GOT3 (cell line): ENCODE data around the gene SFXN1.

Source experiments
- DNase-seq: peaks from one replicate; lab custom pipeline; 2025; ENCODE audit warnings: mixed read lengths; lab: John Stamatoyannopoulos, UW

The SFXN1 gene

DNA sequence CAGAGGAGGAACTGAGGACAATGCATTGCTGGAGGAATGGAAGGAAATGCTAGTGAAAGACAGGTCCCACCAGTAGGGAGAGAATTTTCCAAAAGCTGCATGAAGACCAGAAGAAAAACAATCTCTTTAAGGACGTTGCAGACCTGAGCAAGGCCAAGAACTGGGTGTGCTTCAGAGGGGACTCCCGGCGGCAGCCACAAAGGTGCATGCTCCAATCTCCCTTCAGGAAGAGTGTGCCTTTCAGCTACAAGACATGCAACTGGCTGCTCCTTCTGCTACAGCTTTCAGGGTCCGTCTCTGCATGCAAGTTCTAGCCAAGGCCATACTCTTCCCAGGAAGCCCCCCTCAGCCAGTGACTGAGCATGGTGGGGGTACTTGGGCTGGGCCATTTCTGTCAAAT, 62.9 kb downstream of the SFXN1 start:
- DNase-seq: no peak

DNA sequence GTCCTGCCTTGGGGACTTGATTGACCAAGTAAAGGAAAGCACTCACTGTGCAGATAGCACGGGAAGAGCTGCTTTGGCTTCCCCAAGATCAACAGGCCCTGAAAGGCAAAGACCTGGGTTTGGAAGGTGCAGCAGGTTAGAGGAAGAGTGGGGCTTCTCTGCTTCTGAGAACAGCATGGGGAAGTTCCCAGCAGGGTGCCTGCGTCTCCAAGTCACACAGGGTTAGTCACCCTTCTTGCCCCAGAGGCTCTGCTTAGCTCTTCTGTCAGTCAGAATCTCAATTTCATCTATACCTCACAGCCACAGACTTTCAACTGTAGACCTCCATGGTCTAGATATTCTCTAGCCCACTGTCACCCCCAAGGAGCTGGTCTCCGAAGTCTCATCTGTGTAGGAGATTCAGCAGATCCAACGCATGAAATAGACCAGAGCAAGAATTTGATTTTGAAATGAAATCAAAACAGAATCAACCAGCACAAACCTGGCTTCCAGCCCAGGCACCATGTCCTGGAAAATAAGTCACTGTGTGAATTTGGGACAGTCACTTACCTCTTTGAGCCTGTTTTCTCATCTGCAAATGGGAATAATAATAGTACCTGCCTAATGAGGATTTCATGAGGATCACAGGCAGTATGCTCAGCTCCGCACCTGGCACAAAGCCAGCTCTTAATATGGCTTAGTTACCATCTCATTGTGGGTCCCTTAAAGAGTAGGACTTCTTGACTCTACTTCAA, 64.0 kb downstream of the SFXN1 start:
- DNase-seq: no peak

DNA sequence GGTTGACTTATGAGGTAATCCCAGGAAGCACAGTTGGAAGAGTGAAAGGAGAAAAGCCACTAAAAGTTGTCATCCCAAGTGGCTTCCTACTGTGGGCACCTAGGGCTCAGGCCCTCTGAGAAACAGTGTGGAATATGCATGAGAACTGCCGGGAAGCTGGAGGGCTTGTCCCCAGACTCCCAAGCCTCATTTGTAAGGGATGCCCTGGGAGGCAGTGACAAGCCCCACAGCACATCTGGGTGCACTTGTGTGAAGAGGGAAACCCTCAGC, 64.5 kb downstream of the SFXN1 start:
- DNase-seq: no peak

DNA sequence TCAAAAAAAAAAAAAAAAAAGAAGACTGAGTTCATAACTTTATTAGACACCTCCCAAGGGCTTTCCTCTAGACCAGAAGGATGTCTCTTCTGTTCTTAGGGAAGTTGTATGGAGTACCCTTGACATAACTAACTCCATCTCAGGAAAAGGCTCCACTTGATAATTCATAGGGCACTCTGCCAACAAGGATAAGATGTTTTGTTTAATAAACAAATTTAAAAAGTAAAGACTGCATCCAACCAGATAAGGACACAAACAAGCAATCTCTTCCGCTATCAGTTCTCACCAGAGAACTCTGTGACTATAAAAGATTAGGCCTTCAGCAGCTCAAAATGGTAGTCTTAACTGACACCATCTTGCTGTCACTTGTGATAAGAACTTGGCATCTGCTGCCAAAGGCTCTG, 65.8 kb downstream of the SFXN1 start:
- DNase-seq: no peak

DNA sequence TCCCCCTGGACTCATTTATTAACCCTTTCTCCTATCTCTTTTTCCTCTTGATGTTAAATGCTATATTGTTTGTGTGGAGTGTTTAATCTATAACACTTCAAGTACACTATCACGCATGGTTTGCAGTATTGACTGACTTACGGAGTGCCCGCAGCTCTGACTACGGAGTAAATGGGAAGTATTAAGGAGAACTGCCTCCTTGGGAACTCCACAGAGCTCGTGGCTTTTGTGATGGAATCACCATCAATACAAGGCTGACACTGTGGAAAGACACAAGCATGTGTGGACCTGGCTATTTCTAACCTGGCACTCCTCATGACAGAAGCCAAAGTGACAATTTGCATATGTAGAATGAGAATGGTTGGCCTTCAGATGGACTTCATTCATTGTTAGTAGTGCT, 66.2 kb downstream of the SFXN1 start:
- no peak for DNase-seq

DNA sequence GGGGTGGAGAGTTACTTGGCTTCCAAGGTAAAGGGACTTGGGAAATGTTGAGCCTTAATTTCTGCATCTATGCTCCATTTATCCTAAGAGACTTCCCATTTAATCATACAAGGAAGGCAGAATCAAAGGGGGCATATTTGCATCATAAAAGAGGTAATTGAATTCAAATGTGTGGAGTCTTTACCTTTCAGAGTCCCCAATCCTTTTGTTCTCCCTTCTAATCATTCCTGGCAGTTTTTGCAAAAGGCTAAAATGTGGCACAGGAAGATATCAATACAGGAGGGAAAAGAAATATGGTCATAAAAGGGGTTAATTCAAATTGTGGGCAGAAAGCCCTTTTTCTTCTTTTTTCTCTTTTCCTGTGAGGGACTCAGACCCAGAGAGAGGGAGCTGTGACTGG, 69.5 kb downstream of the SFXN1 start:
- no peak for DNase-seq

DNA sequence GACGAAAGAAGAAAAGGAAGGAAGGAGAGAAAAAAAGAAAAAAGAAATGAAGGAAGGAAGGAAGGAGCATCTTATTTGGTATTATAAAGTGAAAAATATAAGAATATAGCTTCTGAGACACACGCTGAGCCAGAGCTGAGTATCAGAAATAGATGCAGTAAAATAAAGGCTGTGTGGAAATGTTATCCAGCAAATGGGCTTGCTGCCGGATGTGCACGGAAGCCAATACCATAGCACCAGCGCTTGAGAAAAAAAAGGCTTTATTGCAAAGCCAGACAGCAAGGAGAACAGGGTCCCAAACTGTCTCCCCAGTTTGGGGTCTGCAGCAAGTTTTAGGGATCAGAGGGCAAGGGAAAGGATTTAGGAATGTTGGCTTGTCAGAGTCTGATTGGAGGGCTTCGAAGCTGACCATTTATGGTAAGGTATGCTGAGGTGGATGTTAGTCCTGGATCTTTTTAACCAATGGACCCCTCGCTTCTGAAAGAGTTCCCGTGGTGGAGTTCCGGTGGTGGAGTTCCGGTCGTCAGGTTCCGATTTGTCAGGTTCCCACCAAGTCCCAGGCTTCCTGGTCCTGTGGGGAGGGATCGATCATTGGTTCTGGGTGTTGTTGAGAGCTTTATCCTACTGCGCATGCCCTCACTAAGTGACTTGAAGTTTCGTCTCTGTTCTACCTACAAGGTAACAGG, 70.4 kb downstream of the SFXN1 start:
- DNase-seq: no peak

DNA sequence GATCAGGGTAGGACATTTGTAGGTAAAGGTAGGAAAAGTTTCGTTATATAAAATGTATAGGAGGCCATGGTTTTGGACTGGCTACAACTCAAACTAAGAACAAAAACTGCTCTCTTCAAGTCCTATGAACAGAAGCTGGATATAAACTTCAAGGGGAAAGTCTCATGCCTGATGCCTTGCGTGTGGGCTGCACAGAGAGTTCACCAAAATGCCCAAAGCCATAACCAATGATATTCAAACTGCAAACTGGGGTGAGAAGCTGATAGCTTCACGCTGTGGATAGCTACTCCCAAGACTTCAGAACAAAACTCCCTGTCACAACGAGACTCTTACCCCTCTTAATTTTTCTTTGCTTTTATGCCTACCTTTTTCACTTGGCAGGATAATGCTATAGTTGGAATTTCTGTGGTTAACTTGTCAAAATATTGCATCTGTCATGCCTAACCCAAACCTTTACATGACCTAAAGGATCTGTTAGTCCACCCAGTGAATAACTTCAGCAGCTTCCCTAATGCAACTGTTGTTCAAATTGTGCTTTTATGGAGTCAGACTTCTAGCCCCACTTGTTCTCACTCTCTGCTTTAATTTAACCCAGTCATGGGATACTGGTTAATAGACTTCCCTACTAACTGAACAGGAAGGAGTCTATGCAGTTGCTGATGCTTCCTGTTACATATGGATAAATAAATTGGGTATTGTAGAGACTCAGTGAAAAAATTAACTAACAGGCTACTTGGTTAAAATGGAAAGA, 71.9 kb downstream of the SFXN1 start:
- DNase-seq: no peak

DNA sequence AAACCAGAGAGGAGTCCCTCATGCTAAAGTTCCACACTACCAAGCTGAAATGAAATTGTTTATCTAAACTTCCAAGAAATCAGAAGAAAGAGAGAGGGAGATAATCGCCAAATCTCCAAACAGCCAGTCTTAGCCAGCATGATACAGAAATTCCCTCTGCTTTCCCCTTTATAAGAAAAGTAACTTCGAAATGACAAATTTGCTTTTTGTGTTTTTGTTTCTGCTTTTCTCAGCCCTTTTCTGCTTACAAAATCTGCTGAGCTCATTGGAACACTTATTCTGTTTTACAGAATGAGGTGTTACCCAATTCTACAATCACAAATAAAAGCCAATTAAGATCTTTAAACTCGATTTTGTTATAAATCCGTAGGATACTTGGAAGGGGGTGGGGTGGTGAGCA, 72.9 kb downstream of the SFXN1 start:
- DNase-seq: no peak

DNA sequence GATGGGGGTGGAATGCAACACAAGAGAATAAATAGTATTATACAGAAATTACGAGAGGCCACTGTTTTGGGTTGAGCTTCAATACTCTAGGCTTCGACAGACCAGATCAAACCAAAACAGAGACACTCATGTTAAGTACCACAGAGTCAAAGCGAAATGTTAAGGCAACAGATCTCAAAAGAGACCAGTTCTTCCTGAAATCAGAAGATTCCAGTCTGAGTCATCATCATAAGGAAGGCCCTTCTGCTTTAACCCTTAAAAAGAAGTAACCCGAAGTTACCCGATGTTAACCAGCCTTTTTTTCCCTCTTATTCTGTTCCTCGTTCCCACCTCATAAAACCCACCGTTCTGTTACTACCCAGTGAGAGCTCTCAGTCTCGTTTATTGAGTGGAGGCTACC, 75.9 kb downstream of the SFXN1 start:
- DNase-seq: no peak

DNA sequence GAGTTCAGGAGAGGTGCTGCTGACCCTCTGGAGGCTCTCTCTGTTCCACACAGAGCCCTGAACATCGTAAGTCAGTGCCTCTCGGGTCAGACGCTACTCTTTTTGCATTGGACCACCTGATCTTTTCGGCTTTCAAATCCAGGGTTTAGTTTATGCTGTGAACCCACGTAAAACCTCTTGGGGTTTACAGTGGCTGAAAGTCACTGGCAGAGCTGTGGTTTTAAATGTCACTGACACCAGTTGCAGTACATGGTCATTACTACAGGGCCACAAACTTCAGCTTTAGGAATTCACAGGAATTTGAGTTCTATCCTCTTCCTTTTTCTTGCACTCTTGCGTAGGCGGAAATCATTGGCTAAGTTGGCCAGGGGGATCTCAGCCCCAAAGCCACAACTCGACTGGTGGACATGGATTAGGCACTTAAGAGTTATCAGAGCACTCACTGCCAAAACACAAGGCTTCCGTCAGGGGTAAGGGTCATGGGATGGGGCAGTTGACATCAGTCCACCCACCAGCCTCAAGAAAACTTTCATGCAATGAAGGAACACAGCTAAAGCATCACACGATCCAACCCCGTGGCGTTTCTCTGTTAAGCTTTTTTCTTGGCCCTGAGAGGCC, 76.9 kb downstream of the SFXN1 start:
- DNase-seq: no peak

DNA sequence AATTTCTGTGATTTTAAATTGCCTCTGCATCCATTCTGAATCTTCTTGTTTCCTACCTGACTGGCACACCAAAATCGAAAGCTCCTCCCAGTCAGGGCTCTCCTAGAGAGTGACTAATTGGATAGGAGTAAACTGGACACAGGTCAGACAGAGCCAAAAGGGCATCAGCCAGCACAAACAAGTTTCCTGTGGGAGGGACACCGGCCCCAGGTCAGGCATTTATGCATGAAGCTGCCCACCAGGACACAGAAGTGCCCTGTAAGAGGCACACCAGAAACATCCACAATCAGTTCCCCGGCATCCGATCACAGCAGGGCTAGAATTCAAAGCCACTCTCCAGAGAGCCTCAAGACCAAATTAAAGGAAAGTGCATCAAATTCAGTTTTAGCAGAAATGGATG, 78.4 kb downstream of the SFXN1 start:
- no peak for DNase-seq

DNA sequence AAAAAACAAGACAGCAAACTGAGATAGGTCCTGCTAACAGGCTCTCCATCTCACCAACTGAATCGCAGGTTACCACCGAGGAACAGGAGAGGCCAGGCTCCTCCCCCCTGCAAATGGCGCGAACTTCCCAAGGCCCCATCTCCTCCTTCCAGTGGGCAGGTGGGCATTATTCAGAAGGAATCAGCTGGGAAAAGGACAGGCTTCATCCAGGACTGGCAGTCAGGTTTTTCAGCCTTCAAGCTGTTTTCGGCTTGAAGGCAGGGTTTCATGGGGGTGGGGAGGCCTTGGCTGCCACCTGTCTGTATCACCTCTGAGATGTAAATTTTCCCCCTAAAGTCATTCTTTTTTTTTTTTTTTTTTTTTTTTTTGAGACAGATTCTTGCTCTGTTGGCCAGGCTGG, 79.4 kb downstream of the SFXN1 start:
- no peak for DNase-seq

DNA sequence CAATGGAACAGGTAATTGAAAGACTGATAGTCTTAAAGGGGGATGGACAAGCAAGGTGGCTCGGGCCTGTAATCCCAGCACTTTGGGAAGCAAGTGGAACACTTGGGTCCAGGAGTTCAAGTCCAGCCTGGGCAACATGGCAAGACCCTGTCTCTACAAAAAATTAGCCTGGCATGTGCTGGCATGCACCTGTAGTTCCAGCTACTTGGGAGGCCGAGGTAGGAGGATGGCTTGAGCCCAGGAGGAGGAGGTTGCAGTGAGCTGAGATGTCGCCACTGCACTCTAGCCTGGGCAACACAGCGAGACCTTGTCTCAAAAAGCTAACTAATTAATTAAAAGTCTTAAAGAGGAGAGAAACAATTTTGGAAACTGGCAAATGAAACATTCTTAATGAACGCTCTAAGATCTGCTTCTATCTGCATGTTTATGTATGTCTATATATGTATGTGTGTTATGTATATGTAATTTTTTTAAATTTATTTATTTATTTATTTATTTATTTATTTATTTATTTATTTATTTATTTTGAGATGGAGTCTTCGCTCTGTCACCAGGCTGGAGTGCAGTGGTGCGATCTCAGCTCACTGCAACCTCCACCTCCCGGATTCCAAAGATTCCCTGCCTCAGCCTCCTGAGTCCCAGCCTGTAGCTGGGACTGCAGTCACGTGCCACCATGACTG, 80.6 kb downstream of the SFXN1 start:
- DNase-seq: no peak

DNA sequence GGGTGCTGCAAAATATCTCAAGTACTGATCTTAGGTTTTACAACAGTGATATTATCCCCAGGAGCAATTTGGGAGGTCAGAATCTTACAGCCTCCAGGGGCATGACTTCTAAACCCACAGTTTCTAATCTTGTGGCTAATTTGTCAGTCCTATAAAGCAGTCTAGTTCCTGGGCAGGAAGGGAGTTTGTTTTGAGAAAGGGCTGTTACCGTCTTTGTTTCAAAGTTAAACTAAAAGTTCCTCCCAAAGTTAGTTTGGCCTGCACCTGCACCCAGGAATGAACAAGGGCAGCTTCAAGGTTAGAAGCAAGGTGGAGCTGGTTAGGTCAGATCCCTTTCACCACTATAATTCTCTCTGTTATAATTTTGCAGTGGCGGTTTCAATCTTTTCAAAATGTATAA, 81.7 kb downstream of the SFXN1 start:
- DNase-seq: no peak

DNA sequence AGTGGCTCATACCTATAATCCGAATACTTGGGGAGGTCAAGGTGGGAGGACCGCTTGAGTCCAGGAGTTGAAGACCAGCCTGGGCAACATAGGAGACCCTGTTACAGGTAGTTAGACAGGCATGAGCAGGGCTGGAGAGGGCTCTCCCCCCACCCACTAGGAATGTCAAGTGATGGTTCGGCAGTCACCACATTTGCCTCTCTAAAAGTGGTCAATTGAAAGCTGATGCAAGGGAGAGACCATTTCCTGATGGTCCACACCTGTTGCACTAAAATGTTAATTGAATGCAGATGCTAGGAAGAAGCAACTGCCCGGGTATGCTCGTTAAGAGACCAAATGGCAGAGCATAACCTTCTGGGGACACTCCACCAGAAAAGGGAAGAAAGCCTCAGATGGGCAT, 82.7 kb downstream of the SFXN1 start:
- no peak for DNase-seq

DNA sequence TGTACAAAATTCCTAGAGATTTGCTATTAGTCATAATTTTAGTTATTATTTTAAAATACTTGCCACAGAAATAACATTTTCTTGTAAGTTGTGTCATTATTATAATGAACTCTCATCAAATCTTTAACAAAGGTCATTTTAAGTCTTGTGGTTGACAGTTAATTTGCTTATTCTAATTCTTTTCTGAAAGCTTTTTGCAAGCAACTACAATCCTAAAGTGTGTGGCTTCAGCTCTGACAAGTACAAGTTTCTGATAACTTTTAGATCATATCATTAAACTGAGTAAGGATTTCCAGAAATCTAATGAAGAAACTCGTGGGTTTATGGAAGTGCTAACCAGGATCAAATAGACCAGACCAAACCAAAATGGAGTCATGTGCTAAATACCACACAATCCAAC, 86.4 kb downstream of the SFXN1 start:
- no peak for DNase-seq

DNA sequence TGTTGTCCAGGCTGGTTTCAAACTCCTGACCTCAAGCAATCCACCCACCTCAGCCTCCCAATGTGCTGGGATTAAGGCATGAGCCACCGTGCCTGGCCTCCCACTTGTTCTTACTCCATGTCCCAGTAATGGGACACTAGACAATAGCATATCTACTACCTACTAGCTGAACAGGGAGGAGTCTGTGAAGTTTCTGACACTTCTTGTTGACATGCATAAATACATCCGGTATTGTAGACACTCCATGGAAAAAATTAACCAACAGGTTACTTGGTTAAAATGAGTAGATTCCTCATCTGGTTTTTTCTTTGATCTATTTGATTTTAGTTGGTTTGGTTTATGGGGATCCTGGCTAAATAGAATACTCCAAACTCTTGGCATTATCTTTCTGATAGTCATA, 88.3 kb downstream of the SFXN1 start:
- no peak for DNase-seq

DNA sequence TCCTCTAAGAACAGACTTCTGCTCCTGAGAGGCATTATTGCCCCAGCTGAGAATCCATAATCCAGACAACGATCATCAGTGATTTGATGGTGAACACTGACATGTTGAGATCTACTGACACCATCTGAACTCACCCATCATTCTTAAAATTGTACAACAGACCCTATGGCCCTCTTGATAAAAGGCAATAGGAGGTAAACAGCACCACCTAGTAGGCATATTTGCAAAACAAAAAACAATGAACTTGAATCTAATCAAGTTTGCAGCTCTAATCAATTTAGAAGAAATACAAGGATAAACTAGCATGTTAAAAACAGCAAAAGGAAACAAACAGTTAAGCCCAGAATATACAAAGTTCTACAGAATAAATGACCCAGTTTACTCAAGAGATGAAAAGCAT, 89.6 kb downstream of the SFXN1 start:
- DNase-seq: no peak

DNA sequence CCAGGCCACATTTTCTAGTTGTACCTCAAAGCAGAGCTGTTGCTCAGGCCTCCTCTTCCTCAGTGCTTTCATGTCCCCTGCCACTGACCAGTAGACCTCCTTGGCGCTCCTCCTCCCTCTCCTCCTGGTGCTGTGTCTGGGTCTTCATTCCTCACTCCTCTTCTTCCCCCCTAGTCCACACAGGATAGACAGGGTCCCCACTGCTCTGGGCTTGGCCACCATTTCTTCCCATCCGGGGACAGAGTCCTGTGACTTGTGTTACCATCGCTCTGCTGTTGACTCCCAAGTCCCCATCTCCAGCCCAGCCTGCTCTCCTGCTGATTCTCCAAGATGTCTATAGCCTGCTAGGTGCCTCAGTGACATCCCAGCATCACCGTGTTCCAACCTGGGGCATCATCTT, 91.3 kb downstream of the SFXN1 start:
- no peak for DNase-seq

DNA sequence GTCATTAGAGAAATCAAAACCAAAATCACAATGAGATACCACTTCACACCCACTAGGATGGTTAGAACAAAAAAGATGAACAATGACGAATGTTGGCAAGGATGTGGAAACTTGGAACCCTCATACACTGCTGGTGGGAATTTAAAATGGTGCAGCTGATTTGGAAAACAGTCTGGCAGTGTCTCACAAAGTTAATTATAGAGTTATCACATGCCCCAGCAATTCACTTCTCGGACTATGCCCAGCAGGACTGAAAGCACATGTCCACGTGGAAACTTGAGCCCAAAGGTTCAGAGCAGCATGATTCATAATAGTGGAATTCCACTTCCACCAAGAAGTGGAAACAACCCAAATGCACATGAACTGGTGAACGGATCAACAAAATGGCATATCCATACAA, 94.5 kb downstream of the SFXN1 start:
- DNase-seq: no peak

DNA sequence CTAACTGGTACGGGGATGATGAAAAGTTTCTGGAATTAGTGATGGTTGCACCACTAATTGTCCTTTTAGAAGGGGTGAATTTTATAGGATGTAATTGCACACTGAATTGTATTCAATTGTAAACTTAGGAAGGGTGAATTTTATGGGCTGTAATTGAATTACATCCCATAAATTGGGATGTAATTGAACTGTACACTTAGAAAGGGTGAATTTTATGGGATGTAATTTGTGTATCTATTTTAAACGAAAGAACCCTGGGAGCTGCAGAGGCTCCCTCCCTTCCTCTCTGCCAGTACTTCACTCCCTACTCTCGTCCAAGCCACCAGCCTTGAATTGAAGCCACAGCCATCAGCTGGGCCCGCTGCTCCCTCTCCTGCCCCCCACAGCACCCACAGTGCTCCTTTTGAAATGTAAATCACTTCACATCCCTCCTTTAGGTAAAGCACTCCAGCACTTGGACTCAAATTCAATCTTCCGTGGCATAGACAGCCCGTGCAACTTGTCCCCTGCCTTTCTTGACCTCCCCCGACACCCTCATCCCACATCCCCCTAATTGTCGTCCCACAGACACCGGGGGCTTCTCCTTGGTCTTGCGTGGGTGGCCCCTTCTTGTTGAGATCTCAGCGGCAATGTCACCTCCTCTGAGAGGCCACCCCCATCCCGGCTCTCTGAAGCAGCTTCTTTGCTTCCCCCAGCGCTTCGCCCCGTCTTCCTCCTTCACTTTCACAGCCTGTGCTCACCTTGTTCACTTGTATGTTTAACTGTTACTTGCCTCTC, 95.3 kb downstream of the SFXN1 start:
- DNase-seq: no peak
